Stimulated activated CD4-positive, alpha-beta T cell treated with anti-CD3 and anti-CD28 coated beads, Interleukin-1b, Interleukin-23, amount 100 ng/mL, for 4 hours (primary cell): ENCODE measurements around the gene RAPGEF1.

Source experiments
- DNase-seq, 2 donors: peaks; one replicate each; pipeline ENCODE4 v3.0.0-alpha.2; 2020; ENCODE audit warnings: low read depth in 2 of 2

RAPGEF1 gene

DNA sequence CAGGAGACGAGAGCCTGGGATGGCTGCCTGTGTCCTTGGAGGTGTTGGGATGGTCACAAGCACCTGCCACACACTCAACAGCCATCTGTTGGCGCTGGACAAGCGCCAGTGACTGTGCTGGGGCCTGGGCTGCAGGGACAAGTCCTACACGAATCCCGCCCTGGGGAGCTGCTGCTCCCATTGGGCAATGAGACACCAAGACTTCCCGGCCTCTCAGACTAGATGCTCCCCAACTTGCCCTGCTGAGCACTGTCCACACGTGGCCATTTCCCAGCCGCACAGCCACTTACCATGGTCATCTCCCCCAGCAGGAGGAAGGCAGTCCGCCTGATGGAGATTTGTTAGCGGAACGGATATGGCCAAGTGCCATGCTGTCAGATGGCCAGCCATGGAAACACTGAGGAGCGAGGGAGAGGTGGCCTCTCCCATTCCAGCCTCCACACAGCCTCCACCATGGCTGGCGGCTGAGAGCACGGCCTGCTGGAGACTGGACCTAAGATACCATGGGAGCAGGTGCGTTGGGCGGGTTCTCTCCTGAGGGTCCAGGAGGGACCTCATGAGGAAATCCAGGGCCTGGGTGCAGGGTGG is 150.7 kb downstream of the RAPGEF1 start:
- no peak for DNase-seq

DNA sequence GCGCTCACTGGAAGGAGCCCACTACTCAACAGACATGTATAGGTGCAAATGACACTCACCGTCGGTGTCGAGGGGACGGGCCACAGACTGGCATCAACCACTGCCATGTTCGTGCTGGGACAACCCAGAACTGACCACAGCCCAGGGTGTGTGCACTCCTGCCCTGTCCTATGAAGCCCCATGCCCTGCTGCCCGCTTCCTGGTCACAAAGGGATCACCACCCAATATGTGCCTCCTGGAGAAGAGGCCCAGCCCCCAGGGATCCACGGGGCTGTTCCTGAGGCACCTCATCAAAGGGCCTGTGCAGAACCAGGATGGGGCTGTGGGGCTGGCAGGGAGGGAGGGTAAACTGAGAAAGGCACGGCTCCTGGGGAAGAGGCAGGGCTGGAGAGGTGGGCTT is 151.5 kb downstream of the RAPGEF1 start:
- DNase-seq = no peak

- DNase-seq = no peak
These were observed 152.0 kb downstream of the RAPGEF1 start for GRCh38 chr9:131587906-131588305.

- no peak for DNase-seq
These were observed 152.5 kb downstream of the RAPGEF1 start for GRCh38 chr9:131587331-131587730.

DNA sequence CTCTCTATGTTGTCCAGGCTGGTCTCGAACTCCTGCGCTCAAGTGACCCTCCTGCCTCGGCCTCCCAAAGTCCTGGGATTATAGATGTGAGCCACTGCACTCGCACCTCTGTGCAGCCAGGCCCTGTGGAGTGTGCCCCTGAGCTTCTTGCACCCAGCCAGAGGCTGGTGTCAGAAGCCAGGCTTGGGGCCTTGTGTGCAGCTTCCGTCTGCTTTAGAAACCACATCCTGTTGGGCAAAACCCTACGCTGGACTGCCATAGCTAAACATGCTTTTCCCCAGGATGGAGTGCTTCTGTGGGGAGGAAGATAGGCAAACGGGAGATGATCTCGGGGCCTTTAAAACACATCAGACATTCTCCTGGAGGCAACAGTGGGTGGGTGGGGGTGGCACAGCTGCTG is 154.5 kb downstream of the RAPGEF1 start:
- no peak for DNase-seq

DNA sequence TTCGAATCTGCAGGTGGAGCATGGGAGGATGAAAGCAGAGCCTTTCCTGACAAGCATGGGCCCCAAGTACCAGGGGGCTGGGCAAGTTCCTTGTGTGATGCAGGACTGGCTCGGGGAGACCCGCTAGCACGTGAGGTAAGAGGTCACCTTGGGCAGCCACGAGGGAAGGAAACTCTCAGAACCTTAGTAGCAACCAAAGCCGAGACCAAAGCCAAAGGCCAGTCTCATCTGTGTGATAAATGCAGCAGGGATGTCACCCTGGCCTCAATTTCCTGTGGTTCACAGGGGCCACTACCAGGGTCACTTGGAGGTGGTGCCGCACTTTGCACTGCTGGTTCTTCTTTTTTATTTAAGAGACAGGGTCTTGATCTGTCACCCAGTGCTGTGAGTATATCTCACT is 155.0 kb downstream of the RAPGEF1 start:
- no peak for DNase-seq

DNA sequence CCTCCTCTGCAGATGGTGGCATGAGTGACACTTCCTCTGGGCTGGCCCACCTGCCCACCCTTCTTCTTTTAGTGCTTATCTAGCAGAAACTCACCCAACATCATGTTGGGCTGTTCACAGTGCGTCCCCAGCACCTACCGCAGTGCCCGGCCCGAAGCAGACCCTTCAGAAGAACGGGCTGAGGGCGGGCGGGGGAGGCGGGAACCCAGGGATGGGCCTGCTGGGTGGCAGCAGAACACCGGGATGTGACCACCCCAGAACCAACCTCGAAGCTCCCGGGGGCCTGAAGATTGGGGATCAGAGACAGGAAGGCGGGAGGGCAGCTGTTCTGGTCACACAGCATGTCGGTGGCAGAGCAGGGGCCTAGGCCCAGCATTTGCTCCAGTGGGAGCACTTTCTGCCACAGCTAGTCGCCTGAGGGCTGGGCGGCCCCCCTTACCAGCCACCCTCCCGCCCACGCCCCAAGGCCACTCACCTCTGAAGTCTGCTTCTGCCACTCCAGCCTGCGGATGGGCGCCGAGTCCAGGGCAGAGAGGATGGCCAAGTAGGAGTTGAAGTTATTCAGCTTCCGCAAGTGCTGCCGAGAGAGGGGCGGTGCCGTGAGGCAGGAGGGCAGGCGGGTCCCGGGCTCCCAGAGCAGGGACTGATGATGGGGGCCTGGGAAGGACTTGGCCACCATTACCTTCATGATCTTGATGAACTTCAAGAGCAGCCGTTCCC is 155.9 kb downstream of the RAPGEF1 start:
- no peak for DNase-seq

DNA sequence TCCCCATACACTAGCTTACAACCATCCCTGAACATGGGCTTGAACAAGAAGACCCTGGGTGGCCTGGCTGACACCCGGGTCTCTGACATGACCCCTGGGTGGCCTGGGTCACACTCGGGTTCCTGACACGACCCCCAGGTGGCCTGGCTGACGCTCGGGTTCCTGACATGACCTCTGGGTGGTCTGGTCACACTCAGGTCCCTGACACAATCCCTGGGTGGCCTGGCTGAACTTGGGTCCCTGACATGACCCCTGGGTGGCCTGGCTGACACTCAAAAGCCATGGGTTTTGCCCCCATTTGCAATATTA is 156.6 kb downstream of the RAPGEF1 start:
- no peak for DNase-seq

- no peak for DNase-seq
These were observed 157.2 kb downstream of the RAPGEF1 start for GRCh38 chr9:131582466-131583336.

- DNase-seq = no peak
These were observed 157.8 kb downstream of the RAPGEF1 start for GRCh38 chr9:131582056-131582455.

GRCh38 chr9:131580358-131580757 is 159.5 kb downstream of the RAPGEF1 start:
- DNase-seq = no peak

DNA sequence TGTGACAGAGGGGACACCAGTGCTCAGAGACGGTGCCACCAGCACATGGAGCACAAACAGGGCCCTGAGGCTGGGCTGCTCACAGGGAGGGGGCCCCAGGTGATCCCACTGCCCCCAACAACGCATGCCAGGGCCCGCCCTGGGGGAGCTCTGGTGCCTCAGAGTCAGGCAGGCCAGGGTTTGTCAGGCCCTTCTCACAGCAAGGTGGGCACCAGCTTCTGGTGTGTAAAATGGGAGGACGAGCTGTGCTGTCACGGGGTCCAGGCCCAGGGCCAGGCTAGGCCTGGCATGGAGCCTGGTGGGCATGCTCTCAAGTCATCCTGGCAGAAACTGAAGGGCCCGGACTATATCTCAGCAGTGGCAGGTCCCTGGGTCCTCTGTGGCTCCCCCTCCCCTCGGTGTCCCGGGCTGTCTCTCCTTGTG is 160.1 kb downstream of the RAPGEF1 start:
- no peak for DNase-seq

DNA sequence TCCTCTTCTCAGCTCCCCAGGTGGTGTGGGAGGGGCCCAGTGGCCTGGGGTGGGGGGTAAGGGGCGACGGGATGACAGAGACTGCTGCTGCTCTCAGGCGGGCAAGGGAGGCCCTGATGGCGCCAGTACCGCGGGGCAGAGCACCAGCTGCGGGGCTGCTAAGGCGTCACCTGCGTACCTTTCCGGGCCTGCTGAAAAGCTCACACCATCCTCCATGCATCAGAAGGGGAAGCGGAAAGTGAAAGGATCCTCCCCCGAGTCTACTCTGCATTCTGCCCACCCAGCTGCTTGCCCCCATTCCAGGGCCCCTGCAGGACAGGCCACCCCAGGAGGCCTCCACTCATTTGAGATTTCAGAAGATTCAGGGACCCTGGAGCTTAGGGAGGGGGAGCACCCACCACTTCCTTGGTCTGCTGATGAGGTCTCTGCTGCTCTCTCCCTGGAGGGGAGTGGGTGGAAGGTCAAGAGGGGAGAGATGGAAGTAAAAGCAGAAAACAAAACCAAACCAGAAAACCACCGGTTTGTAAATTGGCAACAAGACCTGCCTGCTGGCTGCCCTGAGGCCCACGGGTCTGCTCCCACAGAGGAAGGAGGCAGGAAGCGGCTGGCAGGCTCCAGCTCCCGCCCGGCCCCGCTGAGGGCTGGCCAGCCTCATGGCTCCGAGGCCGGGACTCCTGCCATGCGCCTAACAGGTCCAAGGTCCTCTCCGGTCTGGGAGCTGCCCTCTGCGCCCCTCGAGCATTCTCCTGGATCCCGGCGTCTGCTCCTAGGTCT is 161.0 kb downstream of the RAPGEF1 start:
- DNase-seq = peak in 1 of 2 donors; percentile 22

DNA sequence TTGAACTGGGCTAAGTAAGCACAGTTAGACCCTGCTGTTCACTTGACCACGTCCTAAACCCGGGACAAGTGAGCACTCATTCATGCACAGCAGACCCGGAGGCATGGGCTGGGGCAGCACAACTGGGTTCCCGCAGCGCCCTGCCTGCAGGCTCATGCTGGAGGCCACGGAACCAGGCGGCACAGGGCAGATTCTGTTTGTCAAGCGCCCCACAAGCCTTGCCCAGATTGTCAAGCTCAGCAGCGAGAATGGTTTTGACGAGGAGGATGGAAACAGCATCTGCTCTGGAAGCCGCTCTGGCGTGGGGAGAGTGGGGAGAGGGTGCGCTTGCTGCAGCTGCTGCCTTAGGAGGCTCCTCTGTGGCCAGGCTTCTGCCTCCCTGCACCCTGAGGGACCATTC is 161.9 kb downstream of the RAPGEF1 start:
- no peak for DNase-seq

- no peak for DNase-seq
These were observed 162.6 kb downstream of the RAPGEF1 start for GRCh38 chr9:131577005-131578000.

- no peak for DNase-seq
These were observed 163.7 kb downstream of the RAPGEF1 start for GRCh38 chr9:131575946-131576853.

GRCh38 chr9:131574730-131575640 is 164.9 kb downstream of the RAPGEF1 start:
- DNase-seq = no peak

DNA sequence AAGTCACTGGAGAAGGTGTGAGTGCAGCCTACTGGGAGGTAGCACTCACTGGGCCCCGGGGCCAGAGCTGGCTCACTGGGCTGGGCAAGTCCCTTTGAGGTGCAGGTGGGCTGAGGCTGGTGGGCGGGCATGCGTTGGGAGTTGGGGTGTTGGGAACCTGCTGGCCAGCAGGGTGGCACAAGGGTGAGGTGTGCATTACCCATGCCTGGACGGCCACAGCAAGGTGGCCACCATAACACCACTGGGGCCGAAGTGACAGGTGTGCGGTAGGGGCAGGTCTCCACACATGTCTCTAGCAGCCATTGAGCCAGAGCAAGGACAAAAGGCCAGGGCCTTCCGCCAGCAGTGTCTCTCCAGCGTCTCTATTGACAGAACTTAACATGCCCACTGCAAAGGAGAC is 172.0 kb downstream of the RAPGEF1 start:
- no peak for DNase-seq

- no peak for DNase-seq
These were observed 173.7 kb downstream of the RAPGEF1 start for GRCh38 chr9:131566158-131566557.
